A549 (cell line): ENCODE data around the gene SOX8. TPM values are rescaled to one million over a fixed set of nuclear protein-coding genes. Genes with fewer than 3 reads are reported as not detected.

Experiments used
- ATAC-seq, 2 experiments: fragments of 200-7000 bp in 1 of 2; fragments of >200 bp in 1 of 2; cut with Nextera tagmentation in 1 of 2; cut with Tn5 transposase in 1 of 2; 3 replicates each; pipeline versions ENCODE4 v1.8.0 to v1.9.1; 2018 to 2020; ENCODE audit warnings: mild to moderate bottlenecking in 1 of 2, moderate library complexity in 1 of 2
- CTCF ChIA-PET: fragments of 300-600 bp; sonication (Branson Sonifier 250); formaldehyde crosslinking; extraction: SDS; loops from one replicate; lab custom pipeline; 2021; ENCODE audit warnings: antibody characterized with exemption, inconsistent platforms; lab: Yijun Ruan, JAX
- POLR2A ChIA-PET: fragments of 350-600 bp; formaldehyde crosslinking; extraction: SDS; loops from one replicate; lab custom pipeline; 2021; ENCODE audit warnings: antibody characterized with exemption, inconsistent platforms; lab: Yijun Ruan, JAX
- DNase-seq, 2 experiments: peaks; one replicate each; pipeline versions ENCODE4 v3.0.0 to v3.0.0-alpha.2; 2011 to 2016; ENCODE audit warnings: low read depth in 1 of 2, low spot score in 1 of 2
- FAIRE-seq: peaks from 2 replicates; lab custom pipeline; 2011; peaks lifted over from hg19 to GRCh38; lab: Jason Lieb, UNC
- H3K27ac ChIP-seq, 2 experiments: fragments of >200 bp; sonication (Bioruptor Twin); formaldehyde crosslinking; 3 replicates each; pipeline ENCODE4 v1.5.1; 2016 to 2017
- H3K4me1 ChIP-seq: fragments of >200 bp; sonication (Bioruptor Twin); formaldehyde crosslinking; 3 replicates; pipeline ENCODE4 v1.6.1; 2016
- H3K4me2 ChIP-seq: fragments of >200 bp; sonication (Bioruptor Twin); formaldehyde crosslinking; 3 replicates; pipeline ENCODE4 v1.6.1; 2016
- H3K4me3 ChIP-seq: fragments of >200 bp; sonication (Bioruptor Twin); formaldehyde crosslinking; 3 replicates; pipeline ENCODE4 v1.5.1; 2016
- H3K9me3 ChIP-seq: fragments of >200 bp; sonication (Bioruptor Twin); formaldehyde crosslinking; 3 replicates; pipeline ENCODE4 v1.6.1; 2016
- BCL3 ChIP-seq: fragments of >200 bp; sonication (Bioruptor Twin); formaldehyde crosslinking; IDR thresholded peaks from 3 replicates; pipeline ENCODE4 v1.6.1; 2016
- CBX8 ChIP-seq: fragments of 200-600 bp; sonication (generic); IDR thresholded peaks from 2 replicates; pipeline ENCODE4 v1.6.1; 2016
- CEBPB ChIP-seq, 2 experiments: fragments of >200 bp in 1 of 2; sonication (Bioruptor Twin) in 1 of 2; formaldehyde crosslinking in 1 of 2; IDR thresholded peaks; 2 replicates each; pipeline ENCODE4 v1.6.1; 2012 to 2016
- EHF ChIP-seq: fragments of 250-450 bp; sonication (Bioruptor Pico); IDR thresholded peaks from 2 replicates; pipeline ENCODE4 v1.5.0; 2020; ENCODE audit warnings: mild to moderate bottlenecking
- ELK1 ChIP-seq: fragments of 150-350 bp; IDR thresholded peaks from 2 replicates; pipeline ENCODE4 v1.6.1; 2014; ENCODE audit warnings: low read depth, mild to moderate bottlenecking, low read length
- ESRRA ChIP-seq: fragments of 150-350 bp; IDR thresholded peaks from 2 replicates; pipeline ENCODE4 v1.6.1; 2014; ENCODE audit warnings: mild to moderate bottlenecking, low read length, borderline replicate concordance
- FOSL2 ChIP-seq, 2 experiments: fragments of 450-650 bp in 1 of 2; fragments of >200 bp in 1 of 2; sonication (Bioruptor Twin) in 1 of 2; formaldehyde crosslinking; IDR thresholded peaks; 2 replicates each; pipeline versions ENCODE4 v1.5.0 to v1.6.1; 2016 to 2020; ENCODE audit warnings: mild to moderate bottlenecking in 1 of 2, moderate library complexity in 1 of 2
- FOXS1 ChIP-seq: fragments of 250-450 bp; sonication (Bioruptor Pico); IDR thresholded peaks from 2 replicates; pipeline ENCODE4 v1.5.0; 2020; ENCODE audit warnings: mild to moderate bottlenecking, moderate library complexity
- HEYL ChIP-seq: fragments of 250-450 bp; sonication (Bioruptor Pico); IDR thresholded peaks from 2 replicates; pipeline ENCODE4 v1.8.0; 2021; ENCODE audit warnings: mild to moderate bottlenecking, moderate library complexity
- MAFK ChIP-seq: fragments of 450-650 bp; IDR thresholded peaks from 2 replicates; pipeline ENCODE4 v1.6.1; 2014; ENCODE audit not compliant: partially characterized antibody
- MAX ChIP-seq: IDR thresholded peaks from 2 replicates; pipeline ENCODE4 v1.6.1; 2012
- NPAS2 ChIP-seq: fragments of 250-450 bp; sonication (Bioruptor Pico); IDR thresholded peaks from 2 replicates; pipeline ENCODE4 v1.8.0; 2022; ENCODE audit warnings: mild to moderate bottlenecking, moderate library complexity, borderline replicate concordance
- NR3C1 ChIP-seq: fragments of >200 bp; sonication (Bioruptor Twin); formaldehyde crosslinking; IDR thresholded peaks from 3 replicates; pipeline ENCODE4 v1.6.1; 2017
- POLR2AphosphoS2 ChIP-seq: conservative IDR thresholded peaks from 2 replicates; pipeline ENCODE4 v1.6.1; 2012; ENCODE audit warnings: low read length, improper control_type of control experiment, inconsistent platforms
- RAD21 ChIP-seq, 2 experiments: fragments of >200 bp in 1 of 2; sonication (Bioruptor Twin) in 1 of 2; formaldehyde crosslinking in 1 of 2; IDR thresholded peaks in 1 of 2; conservative IDR thresholded peaks in 1 of 2; 2 replicates in 1 of 2; 3 replicates in 1 of 2; pipeline ENCODE4 v1.6.1; 2012 to 2018; ENCODE audit warnings: inconsistent platforms in 1 of 2
- REST ChIP-seq: fragments of 200-600 bp; sonication (generic); IDR thresholded peaks from 2 replicates; pipeline ENCODE4 v1.6.1; 2016; ENCODE audit warnings: antibody characterized with exemption, mild to moderate bottlenecking, moderate library complexity
- RNF2 ChIP-seq: fragments of 200-600 bp; sonication (generic); IDR thresholded peaks from 2 replicates; pipeline ENCODE4 v1.6.1; 2016; ENCODE audit warnings: low read depth, mild to moderate bottlenecking, antibody characterized with exemption, moderate library complexity, borderline replicate concordance
- ZC3H11A ChIP-seq: fragments of 450-650 bp; IDR thresholded peaks from 2 replicates; pipeline ENCODE4 v1.6.1; 2014; ENCODE audit warnings: antibody characterized with exemption, mild to moderate bottlenecking
- ZFP36 ChIP-seq: fragments of 450-650 bp; IDR thresholded peaks from 2 replicates; pipeline ENCODE4 v1.6.1; 2014; ENCODE audit warnings: borderline replicate concordance; ENCODE audit not compliant: partially characterized antibody
- ZSCAN20 ChIP-seq: fragments of 250-450 bp; sonication (Bioruptor Pico); IDR thresholded peaks from 2 replicates; pipeline ENCODE4 v1.8.0; 2022; ENCODE audit warnings: mild to moderate bottlenecking, moderate library complexity
- WGBS: methylation state at CpG from one replicate; pipeline ENCODE4 v1.1.6; 2017; ENCODE audit errors: missing lambda C conversion rate; 5-methylcytosine and 5-hydroxymethylcytosine counted together
- polyA plus RNA-seq, 4 experiments: library from polyadenylated mRNA; depleted of rRNA in 3 of 4; stranded (reverse); fragments of >200 nt; fragmentation: RNase III in 1 of 4; extraction: RNeasy Plus Mini Kit Qiagen cat#74134 plus additional on column Dnase treatment in 1 of 4; gene quantifications; 2 replicates in 3 of 4; 3 replicates in 1 of 4; pipeline ENCODE4 v1.2.3, GENCODE V29; 2011 to 2017

The SOX8 gene
- polyA plus RNA-seq, 2 of the 4 experiments (the other 2 are of a cell fraction): 0.06 to 0.22 TPM

- FAIRE-seq: no peak
- 47% methylated on average over 11 of the region's 15 CpGs for WGBS
- POLR2A ChIA-PET: no interaction called here
Observed at GRCh38 chr16:1028056-1028455, 46.5 kb downstream of the SOX8 start.

GRCh38 chr16:1028524-1029258 is 47.1 kb downstream of the SOX8 start:
- Histone ChIP-seq H3K9me3 (no peaks in the 10 kb centered on the region), H3K4me1 (no peaks in the 10 kb centered on the region), H3K4me3 (no peak overlapping the region), H3K27ac (no peak overlapping the region), H3K4me2 (no peak overlapping the region)
- ChIA-PET CTCF (interaction anchor here (3.6 kb wide), 1 partner anchor 28 kb away, joined by 22 read pairs; no protein-coding TSS in a partner anchor), POLR2A (no interaction called here)
- FAIRE-seq: no peak
- 52% methylated on average over 4 of the region's 39 CpGs for WGBS
- no peak for DNase-seq
- TF ChIP-seq POLR2AphosphoS2: no peak
- no peak for TF ChIP-seq MAX
- TF ChIP-seq EHF (CRISPR knock-in tag): no peak
- TF ChIP-seq RAD21 (conservative IDR thresholded peaks at IDR 0.05 in 1 of 2, IDR thresholded peaks at IDR 0.05 in 1 of 2): no peak
- TF ChIP-seq ELK1: no peak
- no peak for TF ChIP-seq BCL3
- no peak for TF ChIP-seq MAFK
- no peak for TF ChIP-seq NR3C1
- no peak for TF ChIP-seq CEBPB (IDR thresholded peaks at IDR 0.05)
- TF ChIP-seq RNF2: no peak
- TF ChIP-seq ZSCAN20: no peak
- TF ChIP-seq HEYL (CRISPR knock-in tag): no peak
- no peak for TF ChIP-seq ZFP36
- no peak for TF ChIP-seq ESRRA
- TF ChIP-seq FOXS1 (CRISPR knock-in tag): no peak
- ATAC-seq: peak in 1 of 2 experiments; percentile 41; a peak in 3 of 6 replicates

More at GRCh38 chr16:1028056-1028455, 46.5 kb downstream of the SOX8 start:
- H3K4me3 ChIP-seq: no peak overlapping the region
- CTCF ChIA-PET: interaction anchor here (3.6 kb wide), 1 partner anchor 28 kb away, joined by 22 read pairs; no protein-coding TSS in a partner anchor
- H3K9me3 ChIP-seq: no peaks in the 10 kb centered on the region
- TF ChIP-seq FOSL2 (IDR thresholded peaks at IDR 0.05) (no peak), FOSL2 (CRISPR knock-in tag; IDR thresholded peaks at IDR 0.05) (no peak), CBX8 (no peak), ZC3H11A (no peak), REST (no peak), NPAS2 (no peak), FOXS1 (CRISPR knock-in tag) (no peak)
- H3K27ac ChIP-seq: no peak overlapping the region
- DNase-seq (no peak), ATAC-seq (no peak)
- no peak overlapping the region for H3K4me2 ChIP-seq
- no peaks in the 10 kb centered on the region for H3K4me1 ChIP-seq
